Ascending aorta (tissue), 2 donors: Measurements from ENCODE around the gene ST14. TPM values are rescaled to one million over a fixed set of nuclear protein-coding genes. Genes with fewer than 3 reads are reported as not detected.

Source experiments
- DNase-seq, 2 donors: peaks; one replicate each; pipeline ENCODE4 v3.0.0-alpha.2; 2019; ENCODE audit warnings: low spot score in 2 of 2
- H3K27ac ChIP-seq, 2 donors: fragments of 200-600 bp; sonication (generic); one replicate each; pipeline ENCODE4 v1.5.1; 2016 to 2017; ENCODE audit warnings: mild to moderate bottlenecking in 1 of 2
- H3K27me3 ChIP-seq: fragments of 200-600 bp; sonication (generic); one replicate; pipeline ENCODE4 v1.5.1; 2017
- H3K36me3 ChIP-seq, 2 donors: fragments of 200-600 bp; sonication (generic); one replicate each; pipeline ENCODE4 v1.5.1; 2016
- H3K4me1 ChIP-seq, 2 donors: fragments of 200-600 bp; sonication (generic); one replicate each; pipeline ENCODE4 v1.5.1; 2016 to 2017; ENCODE audit warnings: mild to moderate bottlenecking in 1 of 2
- H3K4me3 ChIP-seq, 2 donors: fragments of 200-600 bp; sonication (generic); one replicate each; pipeline ENCODE4 v1.5.1; 2016 to 2017; ENCODE audit warnings: mild to moderate bottlenecking in 1 of 2
- H3K9me3 ChIP-seq, 2 donors: fragments of 200-600 bp; sonication (generic); one replicate each; pipeline ENCODE4 v1.5.1; 2016
- intact Hi-C: fragments of 100-400 bp; cut with DNase I; formaldehyde crosslinking; loops from one replicate; pipeline ENCODE4 v1.15.1; 2023
- total RNA-seq: library from RNA; depleted of rRNA; stranded (reverse); fragments of >200 nt; gene quantifications from one replicate; pipeline ENCODE4 v1.1.0, GENCODE V29; 2016
- TF ChIP-seq, protein P1 (sequence below), 3 experiments: fragments of 200-600 bp in 2 of 3; fragments of 450-650 bp in 1 of 3; sonication (generic) in 2 of 3; IDR thresholded peaks; one replicate each; pipeline ENCODE4 v1.5.1; 2016 to 2019; ENCODE audit warnings: antibody characterized with exemption in 3 of 3, mild to moderate bottlenecking in 1 of 3, moderate library complexity in 1 of 3

Gene ST14
- total RNA-seq, 1 donor from 2014 or later, result 5.4 TPM

DNA sequence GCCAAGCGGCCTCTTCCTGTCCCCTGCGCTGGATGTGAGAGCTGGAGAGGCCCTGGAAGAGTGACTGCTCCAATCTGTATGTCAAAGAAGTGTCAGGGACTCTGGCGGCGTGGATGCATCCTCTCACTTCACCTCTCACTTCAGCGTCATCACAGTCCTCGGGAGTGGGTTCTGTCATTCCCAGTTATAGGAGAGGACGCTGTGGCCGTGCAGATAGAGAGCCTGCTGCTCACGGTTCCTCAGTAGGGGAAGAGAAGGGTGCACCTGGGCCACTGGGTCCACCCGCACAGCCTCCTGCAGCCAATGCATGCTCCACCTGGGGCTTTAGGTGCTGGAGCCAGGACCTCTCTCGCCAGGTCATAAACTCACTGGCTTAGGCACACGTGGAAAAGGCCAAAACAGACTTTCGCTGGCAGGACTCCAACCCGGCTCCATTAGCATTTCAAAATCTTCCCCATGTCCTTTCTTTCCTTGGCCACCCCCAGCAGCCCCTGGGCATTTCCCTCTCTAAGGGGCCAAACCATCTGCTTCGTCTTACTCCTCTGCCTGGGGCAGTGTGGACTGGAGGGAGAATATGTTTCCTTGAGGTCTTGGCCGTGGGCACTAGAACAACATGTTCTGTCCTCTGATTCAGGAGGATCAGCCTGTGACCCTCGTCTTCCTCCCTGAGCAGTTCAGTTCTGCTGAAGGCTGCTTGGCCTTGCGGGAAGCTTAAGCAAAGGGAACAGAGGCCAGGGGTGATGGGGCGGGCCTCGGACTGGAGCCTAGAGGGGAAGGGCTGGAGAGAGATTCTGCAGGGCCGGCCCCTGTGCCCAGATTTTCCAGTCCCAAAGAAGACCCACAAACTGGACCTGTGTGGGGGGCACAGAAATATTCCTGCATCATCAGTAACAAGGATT is 57.8 kb downstream of the ST14 start:
- H3K27ac ChIP-seq, result no peak overlapping the region
- H3K9me3 ChIP-seq, result no peaks in the 10 kb centered on the region
- TF ChIP-seq, protein P1, sequence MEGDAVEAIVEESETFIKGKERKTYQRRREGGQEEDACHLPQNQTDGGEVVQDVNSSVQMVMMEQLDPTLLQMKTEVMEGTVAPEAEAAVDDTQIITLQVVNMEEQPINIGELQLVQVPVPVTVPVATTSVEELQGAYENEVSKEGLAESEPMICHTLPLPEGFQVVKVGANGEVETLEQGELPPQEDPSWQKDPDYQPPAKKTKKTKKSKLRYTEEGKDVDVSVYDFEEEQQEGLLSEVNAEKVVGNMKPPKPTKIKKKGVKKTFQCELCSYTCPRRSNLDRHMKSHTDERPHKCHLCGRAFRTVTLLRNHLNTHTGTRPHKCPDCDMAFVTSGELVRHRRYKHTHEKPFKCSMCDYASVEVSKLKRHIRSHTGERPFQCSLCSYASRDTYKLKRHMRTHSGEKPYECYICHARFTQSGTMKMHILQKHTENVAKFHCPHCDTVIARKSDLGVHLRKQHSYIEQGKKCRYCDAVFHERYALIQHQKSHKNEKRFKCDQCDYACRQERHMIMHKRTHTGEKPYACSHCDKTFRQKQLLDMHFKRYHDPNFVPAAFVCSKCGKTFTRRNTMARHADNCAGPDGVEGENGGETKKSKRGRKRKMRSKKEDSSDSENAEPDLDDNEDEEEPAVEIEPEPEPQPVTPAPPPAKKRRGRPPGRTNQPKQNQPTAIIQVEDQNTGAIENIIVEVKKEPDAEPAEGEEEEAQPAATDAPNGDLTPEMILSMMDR (IDR thresholded peaks at IDR 0.05), result no peak
- H3K4me3 ChIP-seq, result no peak overlapping the region
- no peaks in the 10 kb centered on the region for H3K36me3 ChIP-seq
- peak in 1 of 2 donors; percentile 43 for DNase-seq
- no peaks in the 10 kb centered on the region for H3K4me1 ChIP-seq
- no peaks in the 10 kb centered on the region for H3K27me3 ChIP-seq
- intact Hi-C loops, result loop anchor here (10.0 kb wide), 1 partner anchor 167 kb away; no protein-coding TSS in a partner anchor

DNA sequence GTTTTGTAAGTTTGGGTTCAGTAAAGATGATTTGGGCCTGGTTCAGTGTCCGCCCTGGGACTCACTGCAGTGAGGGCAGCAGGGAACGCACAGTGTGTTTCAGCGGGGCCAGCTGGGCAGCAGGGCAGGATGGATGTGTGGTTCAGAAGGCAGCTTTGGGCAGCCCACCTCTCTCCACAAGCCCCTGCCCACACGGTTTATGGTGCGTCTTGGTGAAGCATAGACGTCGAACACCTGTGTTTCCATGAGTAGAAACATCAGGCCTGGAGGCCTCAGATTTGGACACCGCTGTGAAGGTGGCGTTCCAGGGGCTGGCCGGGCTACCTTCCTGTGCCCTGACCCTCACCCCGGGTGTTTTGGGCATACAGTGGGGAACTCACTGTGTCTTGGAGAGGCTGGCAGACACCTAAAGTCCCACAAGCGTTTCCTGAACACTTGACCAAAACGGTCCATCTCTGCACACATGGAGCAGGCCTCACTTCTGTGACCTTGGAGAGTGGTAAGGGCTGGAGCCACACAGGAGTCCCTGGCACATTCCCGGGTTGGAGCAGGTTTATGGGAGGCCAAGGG is 59.0 kb downstream of the ST14 start:
- Histone ChIP-seq H3K27ac (no peak overlapping the region), H3K27me3 (no peaks in the 10 kb centered on the region), H3K9me3 (no peaks in the 10 kb centered on the region), H3K4me1 (no peaks in the 10 kb centered on the region), H3K36me3 (no peaks in the 10 kb centered on the region), H3K4me3 (no peak overlapping the region)
- TF ChIP-seq, protein P1 (IDR thresholded peaks at IDR 0.05), result no peak
- intact Hi-C loops, result loop anchor here (10.0 kb wide), 1 partner anchor 166 kb away; no protein-coding TSS in a partner anchor
- peak in 1 of 2 donors; percentile 46 for DNase-seq

DNA sequence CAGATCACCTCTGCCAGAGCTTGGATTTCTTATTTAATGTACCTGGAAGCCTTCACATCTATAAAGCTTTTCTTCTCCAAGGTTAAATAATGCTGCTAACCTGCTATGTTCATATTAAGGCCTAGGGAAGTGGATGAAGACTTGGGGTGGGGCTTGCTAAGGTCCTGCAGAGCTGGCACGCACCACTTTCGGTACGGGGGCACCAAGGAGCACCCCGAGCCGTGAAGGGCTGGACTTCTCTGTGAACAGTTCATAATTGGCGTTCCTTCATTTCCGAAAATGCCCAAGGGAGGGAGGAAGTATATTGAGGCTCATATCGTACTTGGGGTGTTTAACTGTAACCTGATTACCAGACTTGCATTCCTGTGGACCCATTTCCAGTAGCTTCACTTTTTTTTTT is 59.6 kb downstream of the ST14 start:
- Histone ChIP-seq H3K36me3 (no peaks in the 10 kb centered on the region), H3K4me1 (no peaks in the 10 kb centered on the region), H3K9me3 (no peaks in the 10 kb centered on the region), H3K27ac (no peak overlapping the region), H3K27me3 (no peaks in the 10 kb centered on the region), H3K4me3 (no peak overlapping the region)
- DNase-seq, result peak in 1 of 2 donors; percentile 15
- intact Hi-C loops, result loop anchor here (10.0 kb wide), 1 partner anchor 166 kb away; no protein-coding TSS in a partner anchor
- TF ChIP-seq, protein P1 (IDR thresholded peaks at IDR 0.05), result no peak

DNA sequence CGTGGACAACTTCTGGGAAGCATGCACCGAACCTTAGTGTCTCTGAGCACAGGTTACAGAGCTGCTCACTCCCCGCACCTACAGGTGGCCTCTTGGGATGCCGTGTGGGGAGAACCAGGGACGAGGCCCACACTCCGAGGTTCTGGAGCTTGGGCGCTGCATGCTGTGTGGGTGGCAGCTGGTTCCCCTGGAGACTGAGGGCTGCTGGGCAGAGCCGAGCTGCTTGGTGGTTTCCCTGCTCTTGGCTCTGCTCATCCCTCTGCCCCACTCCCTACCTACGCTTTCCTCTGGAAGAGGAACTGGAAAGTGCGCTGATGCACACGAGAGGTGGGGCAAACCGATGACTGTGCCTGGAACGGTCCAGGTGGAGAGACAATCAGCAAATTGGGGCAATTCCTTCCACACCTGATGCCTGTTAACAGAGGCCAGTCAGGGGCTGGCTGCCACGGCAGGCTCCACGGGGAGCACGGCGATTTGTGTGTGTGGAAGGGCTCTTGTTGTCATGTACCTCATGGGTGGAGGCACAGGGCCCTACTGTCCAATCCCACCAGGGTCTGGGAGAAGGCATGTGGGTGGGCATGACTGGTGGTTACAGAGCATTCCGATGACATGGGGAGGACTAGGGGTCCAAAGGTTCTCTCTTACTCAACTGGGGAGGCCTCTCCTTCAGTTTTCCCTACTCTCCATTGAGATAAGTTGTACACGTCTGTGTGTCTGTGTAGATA is 60.9 kb downstream of the ST14 start:
- no peaks in the 10 kb centered on the region for H3K4me1 ChIP-seq
- TF ChIP-seq, protein P1 (IDR thresholded peaks at IDR 0.05), result no peak
- H3K9me3 ChIP-seq, result no peaks in the 10 kb centered on the region
- no peak overlapping the region for H3K27ac ChIP-seq
- no peaks in the 10 kb centered on the region for H3K36me3 ChIP-seq
- H3K4me3 ChIP-seq, result no peak overlapping the region
- H3K27me3 ChIP-seq, result no peaks in the 10 kb centered on the region
- intact Hi-C loops, result no loop called here
- DNase-seq, result peak in 1 of 2 donors; percentile 59

DNA sequence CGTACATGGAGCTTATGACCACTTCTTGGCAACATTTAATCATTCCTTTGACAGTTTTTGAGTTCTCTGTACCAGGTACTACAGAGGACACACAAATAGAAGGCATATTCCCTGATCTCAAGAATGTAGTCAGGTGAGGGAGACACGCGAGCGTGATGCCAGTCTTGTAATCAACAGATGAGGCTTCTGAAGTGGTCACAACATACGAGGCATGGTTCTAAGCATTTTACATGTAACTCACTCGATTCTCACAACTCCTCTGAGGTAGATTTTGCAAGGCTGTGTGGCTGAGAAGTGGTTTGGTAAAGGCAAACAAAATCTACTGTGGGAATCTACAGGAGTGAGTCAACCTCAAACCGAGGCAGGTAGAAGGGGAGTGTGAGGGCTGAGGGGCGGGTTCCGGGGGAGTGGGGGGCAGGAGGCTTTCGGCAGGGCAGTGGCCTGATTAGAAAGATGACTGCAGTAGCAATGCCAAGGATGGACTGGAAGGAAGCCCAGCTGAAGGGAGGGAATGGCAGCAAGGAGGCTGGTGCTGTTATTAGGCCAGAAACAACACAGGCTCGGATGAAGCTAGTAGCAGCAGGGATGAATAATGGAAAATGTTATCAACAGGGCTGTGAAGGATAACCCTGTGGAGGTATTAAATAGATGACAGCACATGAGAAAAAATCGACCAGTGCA is 63.8 kb downstream of the ST14 start:
- DNase-seq, result no peak
- intact Hi-C loops, result no loop called here

More for the DNA sequence above, 63.8 kb downstream of the ST14 start:
- H3K4me1 ChIP-seq, result no peaks in the 10 kb centered on the region
- no peaks in the 10 kb centered on the region for H3K36me3 ChIP-seq
- H3K27ac ChIP-seq, result no peak overlapping the region
- TF ChIP-seq, protein P1 (IDR thresholded peaks at IDR 0.05), result no peak
- H3K27me3 ChIP-seq, result no peaks in the 10 kb centered on the region
- no peak overlapping the region for H3K4me3 ChIP-seq
- no peaks in the 10 kb centered on the region for H3K9me3 ChIP-seq
